Lung (tissue), 12 donors: Measurements from ENCODE around the gene TTC31. TPM values are rescaled to one million over a fixed set of nuclear protein-coding genes. Genes with fewer than 3 reads are reported as not detected.
A peak's percentile ranks its signal among the peaks of the same experiment; 100 is the strongest.

Experiments
- ATAC-seq: fragments of 200-7000 bp; cut with Tn5 transposase; one replicate; pipeline ENCODE4 v1.9.1; 2020; ENCODE audit warnings: moderate number of reproducible peaks; ENCODE audit not compliant: insufficient read depth, low FRiP score
- DNase-seq, 3 donors: peaks; one replicate each; pipeline ENCODE4 v3.0.0-alpha.2; 2013 to 2017
- H3K27ac ChIP-seq, 2 donors: one replicate each; pipeline ENCODE4 v1.5.1; 2013; ENCODE audit warnings: mild to moderate bottlenecking in 2 of 2, moderate library complexity in 2 of 2, control low read depth in 1 of 2, inconsistent platforms in 1 of 2, low read depth in 1 of 2, low read length in 1 of 2
- H3K27me3 ChIP-seq, 3 donors: one replicate each; pipeline ENCODE4 v1.5.1; 2013; ENCODE audit warnings: low read length in 2 of 3; ENCODE audit not compliant: control insufficient read depth in 3 of 3, insufficient read depth in 3 of 3
- H3K36me3 ChIP-seq, 4 donors: one replicate each; pipeline ENCODE4 v1.5.1; 2013; ENCODE audit warnings: low read length in 4 of 4, mild to moderate bottlenecking in 1 of 4, moderate library complexity in 1 of 4; ENCODE audit not compliant: control insufficient read depth in 4 of 4, insufficient read depth in 4 of 4
- H3K4me1 ChIP-seq, 5 donors: one replicate each; pipeline ENCODE4 v1.5.1; 2013; ENCODE audit warnings: low read length in 5 of 5, mild to moderate bottlenecking in 2 of 5, moderate library complexity in 1 of 5; ENCODE audit not compliant: control insufficient read depth in 5 of 5, insufficient read depth in 5 of 5
- H3K4me3 ChIP-seq: one replicate; pipeline ENCODE4 v1.5.1; 2013; ENCODE audit warnings: mild to moderate bottlenecking, control low read depth, moderate library complexity
- H3K9ac ChIP-seq, 2 donors: one replicate each; pipeline ENCODE4 v1.5.1; 2013; ENCODE audit warnings: low read length in 2 of 2, control low read depth in 1 of 2; ENCODE audit not compliant: insufficient read depth in 1 of 2
- H3K9me3 ChIP-seq, 4 donors: one replicate each; pipeline ENCODE4 v1.5.1; 2013; ENCODE audit warnings: low read length in 3 of 4, mild to moderate bottlenecking in 1 of 4, moderate library complexity in 1 of 4; ENCODE audit not compliant: control insufficient read depth in 4 of 4, insufficient read depth in 3 of 4
- WGBS, 2 donors: extraction: QIAGEN DNeasy Blood & Tissue Kit; methylation state at CpG; one replicate each; pipeline ENCODE4 v1.1.7; 2013; 5-methylcytosine and 5-hydroxymethylcytosine counted together
- polyA plus RNA-seq, 2 donors: library from polyadenylated mRNA; stranded (reverse); fragments of 200-250 nt; gene quantifications; one replicate each; pipeline ENCODE4 v1.2.1, GENCODE V29; 2013
- total RNA-seq, 2 donors: library from RNA; depleted of rRNA in 1 of 2; stranded (reverse); fragments of >200 nt in 1 of 2; gene quantifications; one replicate each; pipeline ENCODE4 v1.2.1, GENCODE V29; 2014 to 2021
- TF ChIP-seq, protein P1 (sequence below): IDR thresholded peaks from 2 replicates; pipeline ENCODE4 v1.5.1; 2012; ENCODE audit warnings: mild to moderate bottlenecking; ENCODE audit errors: control extremely low read depth, extremely low read depth
- donor health status: control.
- donor health status: control.
- donor health status: Bipolar disorder and iron deficiency.
- donor health status: healthy.
- donor health status: DM: yes; HTN: yes; CAD: no.

TTC31 gene
- total and polyA plus RNA-seq, 4 donors, result 13.7 to 23.7 (median 20.0) TPM

DNA sequence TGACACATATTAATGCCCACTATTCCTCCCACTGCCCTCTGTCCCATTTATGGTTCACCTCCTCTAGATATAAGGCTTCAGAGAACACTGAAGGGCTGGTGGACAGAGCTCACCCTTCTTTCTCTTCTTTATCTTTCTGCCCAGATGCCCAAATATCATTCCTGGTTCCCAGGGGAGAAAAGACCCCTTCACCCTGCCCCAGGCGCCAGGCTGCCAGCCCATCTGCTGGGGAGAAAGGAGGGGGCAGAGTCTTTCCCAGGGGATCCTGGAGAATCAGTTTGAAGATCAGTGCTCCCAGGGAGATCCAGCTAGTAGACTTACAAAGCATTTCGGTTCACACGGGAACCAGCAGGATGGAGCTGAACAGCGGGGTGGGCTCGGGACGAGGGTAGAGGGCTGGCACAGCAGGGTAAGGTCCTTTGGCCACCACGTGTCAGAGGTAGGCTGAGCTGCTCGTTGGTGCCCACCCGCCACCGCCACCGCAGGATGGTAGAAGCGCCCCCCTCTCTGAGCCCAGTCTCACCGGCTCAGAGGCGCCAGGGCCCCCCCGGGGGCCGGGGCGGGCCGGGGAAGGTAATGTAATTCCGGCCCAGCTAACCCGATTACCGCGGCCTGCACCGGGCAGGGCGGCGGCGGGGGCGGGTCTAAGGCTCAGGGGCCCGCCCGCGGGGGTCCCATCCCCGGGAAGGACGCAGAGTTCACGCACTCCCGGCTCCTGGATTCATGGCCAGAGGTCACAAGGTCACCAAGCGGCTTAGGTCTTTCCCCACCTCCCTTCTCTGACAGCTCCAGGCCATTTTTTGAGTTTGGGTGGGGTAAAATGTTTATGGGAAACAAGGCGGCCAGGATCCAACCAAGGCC, 30.1 kb downstream of the TTC31 start:
- H3K27me3 ChIP-seq, result peaks cover 6 to 78% (median 77%) of the 10 kb centered on the region in 3 donors
- DNase-seq, result no peak
- ATAC-seq, result no peak
- H3K36me3 ChIP-seq, result no peaks in the 10 kb centered on the region
- H3K27ac ChIP-seq, result no peak overlapping the region
- H3K4me3 ChIP-seq, result no peak overlapping the region
- TF ChIP-seq, protein P1, sequence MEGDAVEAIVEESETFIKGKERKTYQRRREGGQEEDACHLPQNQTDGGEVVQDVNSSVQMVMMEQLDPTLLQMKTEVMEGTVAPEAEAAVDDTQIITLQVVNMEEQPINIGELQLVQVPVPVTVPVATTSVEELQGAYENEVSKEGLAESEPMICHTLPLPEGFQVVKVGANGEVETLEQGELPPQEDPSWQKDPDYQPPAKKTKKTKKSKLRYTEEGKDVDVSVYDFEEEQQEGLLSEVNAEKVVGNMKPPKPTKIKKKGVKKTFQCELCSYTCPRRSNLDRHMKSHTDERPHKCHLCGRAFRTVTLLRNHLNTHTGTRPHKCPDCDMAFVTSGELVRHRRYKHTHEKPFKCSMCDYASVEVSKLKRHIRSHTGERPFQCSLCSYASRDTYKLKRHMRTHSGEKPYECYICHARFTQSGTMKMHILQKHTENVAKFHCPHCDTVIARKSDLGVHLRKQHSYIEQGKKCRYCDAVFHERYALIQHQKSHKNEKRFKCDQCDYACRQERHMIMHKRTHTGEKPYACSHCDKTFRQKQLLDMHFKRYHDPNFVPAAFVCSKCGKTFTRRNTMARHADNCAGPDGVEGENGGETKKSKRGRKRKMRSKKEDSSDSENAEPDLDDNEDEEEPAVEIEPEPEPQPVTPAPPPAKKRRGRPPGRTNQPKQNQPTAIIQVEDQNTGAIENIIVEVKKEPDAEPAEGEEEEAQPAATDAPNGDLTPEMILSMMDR, result no peak
- H3K9me3 ChIP-seq, result peaks cover 0 to 14% (median 0%) of the 10 kb centered on the region in 4 donors
- H3K9ac ChIP-seq, result no peak overlapping the region
- 8 to 14% methylated on average over 34 to 36 of the region's 36 CpGs for WGBS, 2 donors
- peaks cover 0 to 24% (median 7%) of the 10 kb centered on the region in 5 donors for H3K4me1 ChIP-seq

DNA sequence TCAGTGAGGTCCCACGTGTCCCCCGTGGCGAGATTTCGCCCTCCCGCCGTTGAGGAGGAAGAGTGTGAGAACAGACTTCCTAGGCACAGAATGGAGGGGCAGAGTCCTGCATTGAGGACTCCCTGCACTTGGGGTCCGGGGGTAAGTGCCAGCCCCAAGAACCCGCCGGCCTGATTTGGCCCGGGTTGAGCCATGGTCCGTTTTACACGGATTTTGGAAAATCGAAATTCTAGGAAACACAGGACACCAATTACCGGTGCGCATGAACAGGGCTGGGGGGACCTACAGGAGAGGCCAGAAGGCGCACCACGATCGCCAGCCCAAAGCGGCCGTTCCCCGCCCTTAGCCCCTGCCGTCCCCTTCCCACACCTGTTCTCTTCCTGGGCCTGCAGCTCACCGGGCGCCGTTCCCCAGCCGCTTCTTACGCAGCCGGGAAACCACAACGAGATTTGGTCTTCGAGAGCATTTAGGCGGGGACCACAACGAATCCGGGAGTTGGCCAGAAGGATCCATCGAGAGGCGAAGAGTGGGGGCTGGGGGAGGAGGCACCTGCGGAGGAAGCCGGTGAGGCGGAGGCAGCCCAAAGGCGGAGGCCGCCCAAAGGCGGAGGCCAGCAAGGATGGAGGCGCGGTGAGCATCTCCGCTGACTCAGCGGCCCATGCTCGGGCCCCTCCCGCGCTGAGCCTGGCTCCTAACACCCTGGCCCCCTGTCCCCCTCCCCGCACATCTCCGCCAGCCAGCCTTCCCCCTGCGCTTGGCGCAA, 30.9 kb downstream of the TTC31 start:
- TF ChIP-seq, protein P1, result no peak
- H3K4me1 ChIP-seq, result peaks cover 0 to 21% (median 0%) of the 10 kb centered on the region in 5 donors
- peaks cover 7 to 81% (median 80%) of the 10 kb centered on the region in 3 donors for H3K27me3 ChIP-seq
- peaks cover 0 to 14% (median 0%) of the 10 kb centered on the region in 4 donors for H3K9me3 ChIP-seq
- no peaks in the 10 kb centered on the region for H3K36me3 ChIP-seq
- peak in 2 of 3 donors; percentile 24 to 26 for DNase-seq
- no peak overlapping the region for H3K9ac ChIP-seq
- no peak overlapping the region for H3K4me3 ChIP-seq
- no peak overlapping the region for H3K27ac ChIP-seq
- ATAC-seq, result no peak
- 6 to 8% methylated on average over 47 to 52 of the region's 52 CpGs for WGBS, 2 donors

DNA sequence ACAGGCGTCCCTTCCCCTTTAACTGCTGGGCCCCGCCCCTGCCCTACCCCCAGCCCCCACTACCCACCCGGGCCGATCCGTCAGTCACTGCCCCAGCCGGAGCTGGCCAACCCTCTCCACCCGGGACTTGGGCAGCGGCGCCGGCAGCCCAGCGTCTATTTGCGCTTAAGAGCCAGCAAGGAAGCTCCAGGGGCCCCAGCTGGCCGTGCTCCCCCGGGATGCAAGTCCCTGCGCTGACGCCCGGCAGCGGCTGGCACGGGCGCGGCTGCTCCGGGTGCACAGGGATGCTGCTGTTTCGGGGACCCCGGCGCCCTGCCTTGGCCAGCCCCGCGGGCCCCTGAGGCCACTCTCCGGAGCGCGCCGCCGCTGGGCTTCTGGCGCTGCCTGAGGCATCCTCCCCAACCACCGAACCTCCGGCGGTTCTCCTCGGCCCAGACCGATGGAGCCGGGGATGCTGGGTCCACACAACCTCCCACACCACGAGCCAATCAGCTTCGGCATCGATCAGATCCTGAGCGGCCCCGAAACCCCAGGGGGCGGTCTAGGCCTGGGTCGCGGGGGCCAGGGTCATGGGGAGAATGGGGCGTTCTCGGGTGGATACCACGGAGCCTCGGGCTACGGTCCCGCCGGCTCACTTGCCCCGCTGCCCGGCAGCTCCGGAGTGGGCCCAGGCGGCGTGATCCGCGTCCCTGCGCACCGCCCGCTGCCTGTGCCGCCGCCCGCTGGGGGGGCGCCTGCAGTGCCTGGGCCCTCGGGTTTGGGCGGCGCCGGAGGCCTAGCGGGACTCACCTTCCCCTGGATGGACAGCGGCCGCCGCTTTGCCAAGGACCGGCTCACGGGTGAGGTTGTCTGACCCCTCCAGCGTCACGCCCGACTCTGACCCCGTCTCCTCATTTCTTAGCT, 31.7 kb downstream of the TTC31 start, which contains the start of gene TLX2:
Gene TLX2 (plus strand): TSS at position 83 of the 903 bp plus-strand sequence. CDS start 357 bp downstream, at position 440.
- Histone ChIP-seq H3K9ac (no peak within 1 kb of the TSS), H3K27me3 (peaks cover 9 to 86% (median 83%) of the 10 kb centered on the region in 3 donors), H3K36me3 (no peaks in the 10 kb centered on the region), H3K4me1 (peaks cover 0 to 21% (median 0%) of the 10 kb centered on the region in 5 donors), H3K4me3 (no peak within 1 kb of the TSS), H3K9me3 (peaks cover 0 to 14% (median 0%) of the 10 kb centered on the region in 4 donors), H3K27ac (no peak within 1 kb of the TSS)
- WGBS, 2 donors, result 3 to 4% methylated on average over 77 to 82 of the region's 82 CpGs
- ATAC-seq (no peak), DNase-seq (peak; percentile 16 to 35 (median 24))
- TF ChIP-seq, protein P1, result no peak
